Adrenal gland (tissue), 19 donors: Measurements from ENCODE around the gene FCRL5. TPM values are rescaled to one million over a fixed set of nuclear protein-coding genes. Genes with fewer than 3 reads are reported as not detected.

Source experiments
- DNase-seq, 7 donors: peaks; one replicate each; pipeline ENCODE4 v3.0.0-alpha.2; 2019 to 2020
- H3K27ac ChIP-seq, 5 donors: fragments of 200-600 bp; sonication (generic) in 4 of 5; 1 replicate in 3 of 5; 2 replicates in 2 of 5; pipeline versions ENCODE4 v1.5.1 to v1.8.0; 2016 to 2020; ENCODE audit warnings: mild to moderate bottlenecking in 1 of 5
- H3K27me3 ChIP-seq: fragments of 200-600 bp; 2 replicates; pipeline ENCODE4 v1.8.0; 2021
- H3K36me3 ChIP-seq, 2 donors: fragments of 200-600 bp; replicated peaks in 1 of 2; 1 replicate in 1 of 2; 2 replicates in 1 of 2; pipeline versions ENCODE4 v1.5.1 to v1.8.0; 2018 to 2022
- H3K4me1 ChIP-seq, 2 donors: fragments of 200-600 bp; replicated peaks in 1 of 2; 1 replicate in 1 of 2; 2 replicates in 1 of 2; pipeline versions ENCODE4 v1.5.1 to v1.8.0; 2018 to 2021
- H3K4me3 ChIP-seq, 4 donors: fragments of 200-600 bp; sonication (generic) in 3 of 4; one replicate each; pipeline ENCODE4 v1.5.1; 2016 to 2018
- H3K9me3 ChIP-seq, 3 donors: fragments of 200-600 bp; sonication (generic) in 1 of 3; replicated peaks in 1 of 3; 1 replicate in 2 of 3; 2 replicates in 1 of 3; pipeline versions ENCODE4 v1.5.1 to v1.8.0; 2016 to 2021
- CTCF ChIP-seq, 6 experiments: fragments of 450-650 bp in 4 of 6; fragments of 200-600 bp in 2 of 6; sonication (generic) in 1 of 6; IDR thresholded peaks; 1 replicate in 5 of 6; 2 replicates in 1 of 6; pipeline versions ENCODE4 v1.5.1 to v1.8.0; 2016 to 2021; ENCODE audit warnings: antibody characterized with exemption in 6 of 6, mild to moderate bottlenecking in 2 of 6, moderate library complexity in 1 of 6
- POLR2A ChIP-seq, 2 donors: fragments of 450-650 bp; IDR thresholded peaks; one replicate each; pipeline ENCODE4 v1.6.1; 2017; ENCODE audit warnings: antibody characterized with exemption in 2 of 2, mild to moderate bottlenecking in 2 of 2, moderate library complexity in 1 of 2
- WGBS, 4 donors: extraction: QIAGEN DNeasy Blood & Tissue Kit in 2 of 4; methylation state at CpG; one replicate each; pipeline versions ENCODE4 v1.1.5 to v1.1.7; 2013 to 2017; 5-methylcytosine and 5-hydroxymethylcytosine counted together
- intact Hi-C, 2 donors: fragments of 100-400 bp; cut with DNase I; formaldehyde crosslinking; loops; one replicate each; pipeline versions ENCODE4 v1.14.1 to v1.15.0; 2022 to 2023
- long read RNA-seq, 10 donors: library from polyadenylated mRNA in 3 of 10; unstranded in 2 of 10; stranded (forward) in 1 of 10; transcript quantifications; one replicate each; pipeline ENCODE4 v2.0.0 and lab custom pipeline, GENCODE V29; 2021 to 2026
- polyA plus RNA-seq, 3 donors: library from polyadenylated mRNA; stranded (reverse); fragments of 200-250 nt in 2 of 3; fragments of 350-450 nt in 1 of 3; fragmentation: Illumina TruSeq in 1 of 3; extraction: RNeasy Lipid Tissue Mini Kit (QIAGEN cat#74804) in 1 of 3; gene quantifications; one replicate each; pipeline ENCODE4 v1.2.3, GENCODE V29; 2013 to 2014
- total RNA-seq, 9 donors: library from RNA; depleted of rRNA in 4 of 9; stranded (reverse); fragments of >200 nt in 4 of 9; fragments of 120-200 nt in 1 of 9; fragmentation: NEBNext Ultra II Directional in 1 of 9; extraction: Animal tissue kit (Norgen Biotek cat#: 25700) in 1 of 9; gene quantifications; one replicate each; pipeline versions ENCODE4 v1.1.0 to v1.2.4, GENCODE V29; 2013 to 2023
- donor health status: healthy with polysubstance abuse.
- donor health status: Bipolar disorder and iron deficiency.
- donor health status: DM: yes; HTN: yes; CAD: no.
- donor health status: DM: no; HTN: no; CAD: no.
- donor health status: DM: no; HTN: no; CAD: no.
- donor health status: DM: yes; HTN: yes; CAD: no.

FCRL5 gene
- total RNA-seq (under 1 TPM in 4 of 9 donors, not detected in 5; under 0.01 to 0.36 (median 0.19) TPM), polyA plus RNA-seq (1 to 10 TPM in 1 of 3 donors, under 1 TPM in 2; under 0.01 to 1.1 (median 0.40) TPM)
- long read RNA-seq, donor 1, result 0 reads
- long read RNA-seq, donor 2, result 0 reads
- long read RNA-seq, donor 3, result 0 reads
- long read RNA-seq, donor 4, result 0 reads
- long read RNA-seq, donor 5, result 0 reads
- long read RNA-seq, donor 6, result 0 reads
- long read RNA-seq, donor 7, result 0 reads
- long read RNA-seq, donor 8, result 0 reads
- long read RNA-seq, donor 9, result 0 reads
- long read RNA-seq, donor 10, result 0 reads

GRCh38 chr1:157551694-157552693, at the start of gene FCRL5:
Gene FCRL5 (minus strand): TSS chr1:157552515. CDS start chr1:157552362, 153 bp downstream.
- intact Hi-C loops, result no loop called here
- TF ChIP-seq CTCF (IDR thresholded peaks at IDR 0.05), result no peak
- TF ChIP-seq POLR2A (IDR thresholded peaks at IDR 0.05), result no peak

GRCh38 chr1:157600236-157600635, 47.9 kb upstream of the FCRL5 start:
- TF ChIP-seq CTCF (IDR thresholded peaks at IDR 0.05), result no peak
- TF ChIP-seq POLR2A (IDR thresholded peaks at IDR 0.05), result no peak
- Histone ChIP-seq H3K4me1 (no peaks in the 10 kb centered on the region), H3K4me3 (no peak overlapping the region), H3K27ac (no peak overlapping the region), H3K27me3 (no peaks in the 10 kb centered on the region), H3K36me3 (no peaks in the 10 kb centered on the region), H3K9me3 (no peaks in the 10 kb centered on the region)
- WGBS, 4 donors, result 41 to 57% (median 51%) methylated on average over 1 of the region's 1 CpG
- DNase-seq, result no peak
- intact Hi-C loops, result no loop called here

More at GRCh38 chr1:157551694-157552693, at the start of gene FCRL5:
- H3K27me3 ChIP-seq, result no peaks in the 10 kb centered on the region
- 58 to 70% (median 64%) methylated on average over 10 of the region's 10 CpGs for WGBS, 4 donors
- no peaks in the 10 kb centered on the region for H3K9me3 ChIP-seq
- H3K36me3 ChIP-seq, result no peaks in the 10 kb centered on the region
- no peak for DNase-seq
- H3K4me3 ChIP-seq, result no peak within 1 kb of the TSS
- H3K27ac ChIP-seq, result no peak within 1 kb of the TSS
- no peaks in the 10 kb centered on the region for H3K4me1 ChIP-seq

GRCh38 chr1:157597959-157598667, 45.8 kb upstream of the FCRL5 start, which contains the start of gene FCRL4:
Gene FCRL4 (minus strand): TSS chr1:157598085. CDS start chr1:157597944, 141 bp downstream.
- no peak within 1 kb of the TSS for H3K27ac ChIP-seq
- TF ChIP-seq POLR2A (IDR thresholded peaks at IDR 0.05) (no peak), CTCF (IDR thresholded peaks at IDR 0.05) (no peak)
- intact Hi-C loops, result no loop called here
- H3K4me3 ChIP-seq, result no peak within 1 kb of the TSS
- no peak for DNase-seq
- H3K4me1 ChIP-seq, result no peaks in the 10 kb centered on the region
- H3K9me3 ChIP-seq, result no peaks in the 10 kb centered on the region
- no peaks in the 10 kb centered on the region for H3K27me3 ChIP-seq
- H3K36me3 ChIP-seq, result no peaks in the 10 kb centered on the region
- WGBS, 4 donors, result 53 to 86% (median 59%) methylated on average over 2 of the region's 2 CpGs

- intact Hi-C loops, result no loop called here
- TF ChIP-seq CTCF (IDR thresholded peaks at IDR 0.05) (no peak), POLR2A (IDR thresholded peaks at IDR 0.05) (no peak)
Observed at GRCh38 chr1:157596384-157596783, 44.1 kb upstream of the FCRL5 start.

More at GRCh38 chr1:157596384-157596783, 44.1 kb upstream of the FCRL5 start:
- H3K9me3 ChIP-seq, result no peaks in the 10 kb centered on the region
- no peak overlapping the region for H3K27ac ChIP-seq
- H3K4me1 ChIP-seq, result no peaks in the 10 kb centered on the region
- no peaks in the 10 kb centered on the region for H3K27me3 ChIP-seq
- no peak for DNase-seq
- 70 to 75% (median 74%) methylated on average over 6 of the region's 6 CpGs for WGBS, 4 donors
- no peaks in the 10 kb centered on the region for H3K36me3 ChIP-seq
- H3K4me3 ChIP-seq, result no peak overlapping the region
